K562 (cell line): ENCODE results near the gene SCAPER. TPM values are rescaled to one million over a fixed set of nuclear protein-coding genes. Genes with fewer than 3 reads are reported as not detected.

Source experiments
- ATAC-seq: fragments of 200-7000 bp; cut with Tn5 transposase; 3 replicates; pipeline ENCODE4 v1.9.1; 2020; ENCODE audit warnings: moderate library complexity
- BruUV-seq: library from RNA; stranded (reverse); fragments of 400-500 nt; replicated peaks from 2 replicates; lab custom pipeline; 2021; lab: Mats Ljungman, UMichigan
- CTCF ChIA-PET: fragments of 300-600 bp; formaldehyde crosslinking; extraction: SDS; loops from one replicate; lab custom pipeline; 2021; ENCODE audit warnings: low intra/inter-chr PET ratio; lab: Yijun Ruan, JAX
- POLR2A ChIA-PET: fragments of 300-600, 350-650 bp; sonication (Branson Sonifier 250); formaldehyde crosslinking; extraction: SDS; loops from one replicate; lab custom pipeline; 2021; ENCODE audit warnings: antibody characterized with exemption, inconsistent platforms; lab: Yijun Ruan, JAX
- DNase-seq, 4 experiments: peaks; one replicate each; pipeline versions ENCODE4 v3.0.0 to v3.0.0-alpha.2; 2011 to 2018; ENCODE audit warnings: low spot score in 3 of 4, mixed read lengths in 3 of 4; ENCODE audit errors: extremely low read depth in 1 of 4
- FAIRE-seq: peaks from 2 replicates; lab custom pipeline; 2011; peaks lifted over from hg19 to GRCh38; lab: Jason Lieb, UNC
- H2AFZ ChIP-seq: 2 replicates; pipeline ENCODE4 v1.6.0; 2011; ENCODE audit warnings: low read depth, low read length, control low read depth, inconsistent platforms
- H3K27ac ChIP-seq: fragments of 200-600 bp; 3 replicates; pipeline ENCODE4 v1.8.0; 2011; ENCODE audit warnings: low read depth, mild to moderate bottlenecking, control low read depth, inconsistent platforms, low read length, moderate library complexity, mixed read lengths; ENCODE audit errors: extremely low read depth
- H3K27me3 ChIP-seq, 2 experiments: fragments of 300-600 bp in 1 of 2; 2 replicates in 1 of 2; 3 replicates in 1 of 2; pipeline versions ENCODE4 v1.6.0 to v1.8.0; 2011; ENCODE audit warnings: inconsistent platforms in 2 of 2, low read length in 2 of 2, mild to moderate bottlenecking in 1 of 2, mixed read lengths in 1 of 2, moderate library complexity in 1 of 2; ENCODE audit not compliant: control insufficient read depth in 2 of 2, insufficient read depth in 2 of 2
- H3K36me3 ChIP-seq: fragments of 300-600 bp; 3 replicates; pipeline ENCODE4 v1.8.0; 2011; ENCODE audit warnings: mild to moderate bottlenecking, low read length, inconsistent platforms; ENCODE audit not compliant: control insufficient read depth, insufficient read depth
- H3K4me1 ChIP-seq, 2 experiments: fragments of 200-600 bp in 1 of 2; replicated peaks in 1 of 2; 2 replicates in 1 of 2; 3 replicates in 1 of 2; pipeline versions ENCODE4 v1.5.1 to v1.8.0; 2011; ENCODE audit warnings: inconsistent platforms in 2 of 2, low read length in 2 of 2, mild to moderate bottlenecking in 1 of 2, mixed read lengths in 1 of 2, moderate library complexity in 1 of 2; ENCODE audit not compliant: control insufficient read depth in 2 of 2, insufficient read depth in 2 of 2
- H3K4me2 ChIP-seq: 2 replicates; pipeline ENCODE4 v1.6.1; 2011; ENCODE audit warnings: low read length, control low read depth, inconsistent platforms, mixed read lengths; ENCODE audit not compliant: insufficient read depth
- H3K4me3 ChIP-seq: fragments of 200-600 bp; sonication (generic), shearing (Covaris generic); 2 replicates; pipeline ENCODE4 v1.5.1; 2016; ENCODE audit warnings: control low read depth, inconsistent platforms
- H3K79me2 ChIP-seq: fragments of 200-600 bp; 3 replicates; pipeline ENCODE4 v1.8.0; 2011; ENCODE audit warnings: low read length, inconsistent platforms; ENCODE audit not compliant: control insufficient read depth, insufficient read depth
- H3K9ac ChIP-seq, 2 experiments: 2 replicates each; pipeline versions ENCODE4 v1.6.0 to v1.6.1; 2011; ENCODE audit warnings: low read depth in 2 of 2, low read length in 2 of 2, control low read depth in 1 of 2, inconsistent platforms in 1 of 2, mild to moderate bottlenecking in 1 of 2, mixed read lengths in 1 of 2; ENCODE audit not compliant: insufficient read depth in 1 of 2
- H3K9me1 ChIP-seq: one replicate; pipeline ENCODE4 v1.6.0; 2011; ENCODE audit warnings: inconsistent platforms, mild to moderate bottlenecking, low read length, moderate library complexity; ENCODE audit not compliant: control insufficient read depth, insufficient read depth
- H3K9me3 ChIP-seq: replicated peaks from 2 replicates; pipeline ENCODE4 v1.5.1; 2011; ENCODE audit warnings: low read depth, low read length, inconsistent platforms; ENCODE audit not compliant: control insufficient read depth, insufficient read depth
- H4K20me1 ChIP-seq: replicated peaks from 2 replicates; pipeline ENCODE4 v1.6.1; 2011; ENCODE audit warnings: low read length, inconsistent platforms, mixed read lengths; ENCODE audit not compliant: control insufficient read depth, insufficient read depth
- ATF2 ChIP-seq: sonication (generic); formaldehyde crosslinking; IDR thresholded peaks from 2 replicates; pipeline ENCODE4 v1.8.1; 2022; ENCODE audit warnings: missing genetic modification reagents
- BHLHE40 ChIP-seq: IDR thresholded peaks from 2 replicates; pipeline ENCODE4 v1.6.1; 2011; ENCODE audit warnings: low read length, improper control_type of control experiment
- CBX2 ChIP-seq: fragments of 200-600 bp; sonication (generic); IDR thresholded peaks from one replicate; pipeline ENCODE4 v1.6.1; 2012; ENCODE audit warnings: mild to moderate bottlenecking, low read length, inconsistent platforms; ENCODE audit not compliant: insufficient read depth, poor library complexity, severe bottlenecking
- FOXP4 ChIP-seq: sonication (generic); formaldehyde crosslinking; IDR thresholded peaks from 2 replicates; pipeline ENCODE4 v1.8.0; 2022; ENCODE audit warnings: mild to moderate bottlenecking, missing genetic modification reagents, borderline replicate concordance
- HDAC6 ChIP-seq: IDR thresholded peaks from 2 replicates; pipeline ENCODE4 v1.6.1; 2012; ENCODE audit warnings: low read depth, mild to moderate bottlenecking, control low read depth, inconsistent platforms, low read length, moderate library complexity
- HNRNPUL1 ChIP-seq: fragments of 200-400 bp; formaldehyde crosslinking; IDR thresholded peaks from 2 replicates; pipeline ENCODE4 v1.6.1; 2017; ENCODE audit warnings: low read length
- MTA2 ChIP-seq: fragments of 450-650 bp; IDR thresholded peaks from 2 replicates; pipeline ENCODE4 v1.6.1; 2016; ENCODE audit warnings: low read depth
- NEUROD1 ChIP-seq: fragments of 150-350 bp; IDR thresholded peaks from 2 replicates; pipeline ENCODE4 v1.6.1; 2014; ENCODE audit warnings: borderline replicate concordance, low read length, low read depth; ENCODE audit not compliant: partially characterized antibody
- NUFIP1 ChIP-seq: fragments of 450-650 bp; IDR thresholded peaks from 2 replicates; pipeline ENCODE4 v1.6.1; 2018; ENCODE audit not compliant: partially characterized antibody
- PHF21A ChIP-seq: fragments of 450-650 bp; IDR thresholded peaks from 2 replicates; pipeline ENCODE4 v1.6.1; 2017; ENCODE audit warnings: low read depth, borderline replicate concordance
- RFX5 ChIP-seq: IDR thresholded peaks from 2 replicates; pipeline ENCODE4 v1.6.1; 2011; ENCODE audit warnings: low read depth, mild to moderate bottlenecking, improper control_type of control experiment, low read length
- ZNF23 ChIP-seq: fragments of 250-450 bp; sonication (Bioruptor Pico); IDR thresholded peaks from 2 replicates; pipeline ENCODE4 v1.4.0; 2020; ENCODE audit warnings: mild to moderate bottlenecking
- WGBS: fragments of 100-300 bp; shearing (Covaris generic); methylation state at CpG from one replicate; pipeline ENCODE4 v1.1.6; 2016; ENCODE audit warnings: low coverage, mixed read lengths; ENCODE audit not compliant: insufficient coverage; ENCODE audit errors: missing lambda C conversion rate; 5-methylcytosine and 5-hydroxymethylcytosine counted together
- in situ Hi-C: fragments of 300-500 bp; cut with MboI; formaldehyde crosslinking; loops from 4 replicates; pipeline ENCODE4 v1.15.0; 2018; ENCODE audit warnings: inconsistent platforms, mixed read lengths
- intact Hi-C: fragments of 100-400 bp; cut with micrococcal nuclease; formaldehyde crosslinking; loops from 2 replicates; pipeline ENCODE4 v1.14.2; 2022
- polyA plus RNA-seq, 8 experiments: library from polyadenylated mRNA; depleted of rRNA in 4 of 8; stranded (reverse) in 5 of 8; unstranded in 3 of 8; fragments of >200 nt; fragmentation: Nextera tagmentation in 2 of 8; fragmentation: Illumina TruSeq in 1 of 8; extraction: Ambion mirVana in 2 of 8; extraction: Trizol in 1 of 8; gene quantifications; 2 replicates each; pipeline versions ENCODE4 v1.2.1 to v1.2.3, GENCODE V29; 2011 to 2014; ENCODE audit warnings: inconsistent platforms in 1 of 8, missing spikeins in 1 of 8
- total RNA-seq, 7 experiments: library from RNA; depleted of rRNA in 6 of 7; stranded (reverse); fragments of >200 nt in 6 of 7; fragmentation: Illumina TruSeq in 2 of 7; extraction: Trizol in 2 of 7; gene quantifications; 2 replicates each; pipeline versions ENCODE4 v1.2.1 to v1.2.3, GENCODE V29; 2011 to 2021; ENCODE audit warnings: low replicate concordance in 1 of 7

SCAPER gene
- total and polyA plus RNA-seq, 9 of the 15 experiments (the other 6 are each of a cell fraction or from before 2014, with no cell fraction given): 1.3 to 5.7 (median 3.2) TPM

- no peak for FAIRE-seq
- Histone ChIP-seq H3K9me1 (no peaks in the 10 kb centered on the region), H4K20me1 (no peaks in the 10 kb centered on the region; the same call in 1 of the 2 replicates), H3K36me3 (no peaks in the 10 kb centered on the region), H3K4me2 (no peak overlapping the region), H3K27ac (no peak overlapping the region), H3K27me3 (0 out of 5 replicates have a peak, but pooled peaks cover 2 to 5% of the 10 kb centered on the region in 2 experiments), H3K79me2 (no peaks in the 10 kb centered on the region), H3K9me3 (no peaks in the 10 kb centered on the region), H3K4me1 (no peaks in the 10 kb centered on the region), H3K9ac (no peak overlapping the region), H2AFZ (no peak overlapping the region), H3K4me3 (no peak overlapping the region)
- intact Hi-C loops: no loop called here
- TF ChIP-seq MTA2 (no peak), ZNF23 (no peak), HNRNPUL1 (no peak), BHLHE40 (no peak), ATF2 (CRISPR knock-in tag) (no peak), NEUROD1 (no peak), NUFIP1 (no peak), PHF21A (no peak), CBX2 (no peak), HDAC6 (no peak), RFX5 (no peak), FOXP4 (CRISPR knock-in tag) (no peak)
- ATAC-seq: no peak
- whole genome bisulfite sequencing: 6% methylated on average over 4 of the region's 4 CpGs
- CTCF ChIA-PET: no interaction called here
- BruUV-seq: no TSS peak
- POLR2A ChIA-PET: no interaction called here
- in situ Hi-C loops: no loop called here
- no peak for DNase-seq
Observed at GRCh38 chr15:76829939-76830338, 75.2 kb downstream of the SCAPER start.
